Liver (tissue), 9 donors: ENCODE results near the gene COG7. TPM values are rescaled to one million over a fixed set of nuclear protein-coding genes. Genes with fewer than 3 reads are reported as not detected.

ENCODE experiments used
- DNase-seq: peaks from one replicate; pipeline ENCODE4 v3.0.0-alpha.2; 2017; ENCODE audit warnings: low spot score
- H3K27ac ChIP-seq, 2 donors: one replicate each; pipeline ENCODE4 v1.7.0; 2013; ENCODE audit warnings: inconsistent platforms in 2 of 2, low read length in 2 of 2, control low read depth in 1 of 2, low read depth in 1 of 2, mild to moderate bottlenecking in 1 of 2
- H3K27me3 ChIP-seq, 4 donors: one replicate each; pipeline versions ENCODE4 v1.6.1 to v1.7.0; 2013; ENCODE audit warnings: low read length in 3 of 4, inconsistent platforms in 1 of 4, mild to moderate bottlenecking in 1 of 4, moderate library complexity in 1 of 4; ENCODE audit not compliant: control insufficient read depth in 4 of 4, insufficient read depth in 4 of 4
- H3K36me3 ChIP-seq, 4 donors: one replicate each; pipeline versions ENCODE4 v1.6.1 to v1.7.0; 2013; ENCODE audit warnings: low read length in 3 of 4, mild to moderate bottlenecking in 3 of 4, low read depth in 1 of 4, moderate library complexity in 1 of 4; ENCODE audit not compliant: control insufficient read depth in 4 of 4, insufficient read depth in 3 of 4
- H3K4me1 ChIP-seq, 4 donors: one replicate each; pipeline versions ENCODE4 v1.6.1 to v1.7.0; 2013; ENCODE audit warnings: low read length in 3 of 4, mild to moderate bottlenecking in 3 of 4, moderate library complexity in 1 of 4; ENCODE audit not compliant: control insufficient read depth in 4 of 4, insufficient read depth in 4 of 4
- H3K4me3 ChIP-seq, 3 donors: one replicate each; pipeline versions ENCODE4 v1.6.1 to v1.7.0; 2013; ENCODE audit warnings: low read length in 3 of 3, control low read depth in 1 of 3, low read depth in 1 of 3, mild to moderate bottlenecking in 1 of 3
- H3K9ac ChIP-seq, 2 donors: one replicate each; pipeline ENCODE4 v1.7.0; 2013; ENCODE audit warnings: low read length in 2 of 2, mild to moderate bottlenecking in 2 of 2, moderate library complexity in 2 of 2, control low read depth in 1 of 2, low read depth in 1 of 2
- H3K9me3 ChIP-seq, 4 donors: one replicate each; pipeline versions ENCODE4 v1.6.1 to v1.7.0; 2013; ENCODE audit warnings: low read length in 3 of 4; ENCODE audit not compliant: control insufficient read depth in 4 of 4
- CTCF ChIP-seq: fragments of 150-350 bp; IDR thresholded peaks from 2 replicates; pipeline ENCODE4 v1.5.1; 2017; ENCODE audit warnings: improper control_type of control experiment, low read depth, low read length; ENCODE audit not compliant: missing input control
- EGR1 ChIP-seq, 2 donors: IDR thresholded peaks; 2 replicates each; pipeline ENCODE4 v1.6.1; 2016 to 2018; ENCODE audit warnings: antibody characterized with exemption in 2 of 2, low read depth in 2 of 2
- FOXA1 ChIP-seq: IDR thresholded peaks from 2 replicates; pipeline ENCODE4 v1.6.1; 2016; ENCODE audit warnings: antibody characterized with exemption
- FOXA2 ChIP-seq: IDR thresholded peaks from 2 replicates; pipeline ENCODE4 v1.6.1; 2016; ENCODE audit warnings: antibody characterized with exemption
- GABPA ChIP-seq, 2 donors: IDR thresholded peaks in 1 of 2; conservative IDR thresholded peaks in 1 of 2; 2 replicates each; pipeline ENCODE4 v1.6.1; 2016; ENCODE audit warnings: antibody characterized with exemption in 2 of 2, mild to moderate bottlenecking in 1 of 2, moderate library complexity in 1 of 2
- HNF4A ChIP-seq, 2 donors: conservative IDR thresholded peaks; 2 replicates each; pipeline ENCODE4 v1.6.1; 2016; ENCODE audit warnings: antibody characterized with exemption in 2 of 2, mild to moderate bottlenecking in 2 of 2
- HNF4G ChIP-seq: IDR thresholded peaks from 2 replicates; pipeline ENCODE4 v1.6.1; 2016; ENCODE audit warnings: antibody characterized with exemption
- JUND ChIP-seq, 2 donors: IDR thresholded peaks; 2 replicates each; pipeline ENCODE4 v1.6.1; 2016; ENCODE audit warnings: antibody characterized with exemption in 2 of 2
- NR2F2 ChIP-seq: IDR thresholded peaks from 2 replicates; pipeline ENCODE4 v1.6.1; 2016; ENCODE audit warnings: antibody characterized with exemption
- RAD21 ChIP-seq, 2 donors: IDR thresholded peaks; 2 replicates each; pipeline ENCODE4 v1.6.1; 2016; ENCODE audit warnings: antibody characterized with exemption in 2 of 2, mild to moderate bottlenecking in 2 of 2
- RXRA ChIP-seq, 2 donors: IDR thresholded peaks; 2 replicates each; pipeline ENCODE4 v1.6.1; 2017 to 2018; ENCODE audit warnings: antibody characterized with exemption in 2 of 2, mild to moderate bottlenecking in 1 of 2
- SP1 ChIP-seq: IDR thresholded peaks from 2 replicates; pipeline ENCODE4 v1.6.1; 2018; ENCODE audit warnings: antibody characterized with exemption, mild to moderate bottlenecking
- TAF1 ChIP-seq: conservative IDR thresholded peaks from 2 replicates; pipeline ENCODE4 v1.6.1; 2016; ENCODE audit warnings: antibody characterized with exemption, mild to moderate bottlenecking
- YY1 ChIP-seq: IDR thresholded peaks from 2 replicates; pipeline ENCODE4 v1.6.1; 2016; ENCODE audit warnings: antibody characterized with exemption, mild to moderate bottlenecking
- ZBTB33 ChIP-seq: IDR thresholded peaks from 2 replicates; pipeline ENCODE4 v1.6.1; 2016; ENCODE audit warnings: antibody characterized with exemption
- WGBS: extraction: QIAGEN DNeasy Blood & Tissue Kit; methylation state at CpG from one replicate; pipeline ENCODE4 v1.1.7; 2013; 5-methylcytosine and 5-hydroxymethylcytosine counted together
- polyA plus RNA-seq, 2 donors: library from polyadenylated mRNA; stranded (reverse) in 1 of 2; unstranded in 1 of 2; fragments of 200-250 nt in 1 of 2; fragments of >200 nt in 1 of 2; fragmentation: Nextera tagmentation in 1 of 2; extraction: Ambion mirVana in 1 of 2; gene quantifications; one replicate each; pipeline versions ENCODE4 v1.2.1 to v1.2.3, GENCODE V29; 2013 to 2015
- total RNA-seq, 2 donors: library from RNA; depleted of rRNA; stranded (reverse); fragments of >200 nt; gene quantifications; one replicate each; pipeline ENCODE4 v1.2.3, GENCODE V29; 2014
- TF ChIP-seq, protein P1 (sequence below): IDR thresholded peaks from 2 replicates; pipeline ENCODE4 v1.6.1; 2016; ENCODE audit warnings: antibody characterized with exemption
- TF ChIP-seq, protein P2 (sequence below): IDR thresholded peaks from 2 replicates; pipeline ENCODE4 v1.6.1; 2016; ENCODE audit warnings: antibody characterized with exemption
- TF ChIP-seq, protein P3 (sequence below): IDR thresholded peaks from 2 replicates; pipeline ENCODE4 v1.6.1; 2016; ENCODE audit warnings: antibody characterized with exemption, mild to moderate bottlenecking
- donor health status: healthy.
- donor health status: healthy.
- donor health status: healthy.
- donor health status: healthy.
- donor health status: healthy.

Gene COG7
- total and polyA plus RNA-seq, 4 donors = 5.1 to 11.4 (median 6.6) TPM

- TF ChIP-seq, protein P1, sequence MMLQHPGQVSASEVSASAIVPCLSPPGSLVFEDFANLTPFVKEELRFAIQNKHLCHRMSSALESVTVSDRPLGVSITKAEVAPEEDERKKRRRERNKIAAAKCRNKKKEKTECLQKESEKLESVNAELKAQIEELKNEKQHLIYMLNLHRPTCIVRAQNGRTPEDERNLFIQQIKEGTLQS = no peak
- TF ChIP-seq EGR1 (IDR thresholded peaks at IDR 0.05; ENCODE audit: low read depth in 2 of 2) (no peak), RXRA (IDR thresholded peaks at IDR 0.05) (no peak), HNF4G (no peak)
Measured at GRCh38 chr16:23428351-23428750, 24.6 kb downstream of the COG7 start (continued).

DNA sequence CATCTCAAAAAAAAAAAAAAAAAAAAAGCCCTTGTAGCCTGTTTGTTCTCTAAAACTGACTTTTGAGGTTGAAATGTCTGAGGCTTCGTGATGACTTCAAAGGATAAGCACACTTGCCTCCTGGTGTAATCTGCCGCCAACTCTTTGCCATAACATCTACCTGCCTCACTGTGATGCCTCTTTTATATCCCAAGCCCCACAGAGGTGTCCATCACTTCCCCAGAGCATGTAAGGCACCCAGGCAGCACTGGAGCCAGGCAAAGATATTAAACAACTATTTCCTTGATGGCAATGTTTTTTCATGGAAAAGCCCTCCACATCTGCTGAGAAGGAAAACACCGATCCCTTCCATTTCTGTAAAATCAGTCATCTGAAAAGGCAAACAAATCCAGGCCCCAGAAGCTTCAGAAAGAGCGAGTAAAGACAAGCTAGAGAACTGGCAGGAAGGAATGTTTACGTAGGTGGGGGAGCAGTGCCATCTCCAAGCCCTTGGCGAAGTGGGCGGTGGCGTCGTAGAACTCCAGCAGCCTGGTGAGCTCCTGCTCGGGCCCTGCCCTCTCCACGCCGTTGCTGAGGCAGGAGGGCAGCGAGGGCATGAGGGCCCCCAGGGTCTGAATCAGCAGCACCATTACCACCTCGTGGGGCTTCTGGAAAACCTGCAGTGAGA, 28.6 kb downstream of the COG7 start:
- no peak overlapping the region for H3K4me3 ChIP-seq
- H3K27me3 ChIP-seq = no peaks in the 10 kb centered on the region
- DNase-seq = no peak
- no peak overlapping the region for H3K9ac ChIP-seq
- H3K27ac ChIP-seq = peak overlapping the region in 1 of 2 donors; percentile 13
- peaks cover 0 to 9% (median 4%) of the 10 kb centered on the region in 4 donors for H3K36me3 ChIP-seq
- 87% methylated on average over 14 of the region's 14 CpGs for WGBS
- no peaks in the 10 kb centered on the region for H3K4me1 ChIP-seq
- TF ChIP-seq HNF4A (conservative IDR thresholded peaks at IDR 0.05) (no peak), HNF4G (no peak), SP1 (no peak), TAF1 (no peak), NR2F2 (no peak), YY1 (no peak), GABPA (IDR thresholded peaks at IDR 0.05 in 1 of 2, conservative IDR thresholded peaks at IDR 0.05 in 1 of 2) (no peak), CTCF (no peak), FOXA2 (no peak), RAD21 (IDR thresholded peaks at IDR 0.05) (no peak), JUND (IDR thresholded peaks at IDR 0.05) (no peak), EGR1 (IDR thresholded peaks at IDR 0.05; ENCODE audit: low read depth in 2 of 2) (no peak), ZBTB33 (no peak), FOXA1 (no peak)
- TF ChIP-seq, protein P2, sequence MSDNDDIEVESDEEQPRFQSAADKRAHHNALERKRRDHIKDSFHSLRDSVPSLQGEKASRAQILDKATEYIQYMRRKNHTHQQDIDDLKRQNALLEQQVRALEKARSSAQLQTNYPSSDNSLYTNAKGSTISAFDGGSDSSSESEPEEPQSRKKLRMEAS = no peak
- TF ChIP-seq, protein P3, sequence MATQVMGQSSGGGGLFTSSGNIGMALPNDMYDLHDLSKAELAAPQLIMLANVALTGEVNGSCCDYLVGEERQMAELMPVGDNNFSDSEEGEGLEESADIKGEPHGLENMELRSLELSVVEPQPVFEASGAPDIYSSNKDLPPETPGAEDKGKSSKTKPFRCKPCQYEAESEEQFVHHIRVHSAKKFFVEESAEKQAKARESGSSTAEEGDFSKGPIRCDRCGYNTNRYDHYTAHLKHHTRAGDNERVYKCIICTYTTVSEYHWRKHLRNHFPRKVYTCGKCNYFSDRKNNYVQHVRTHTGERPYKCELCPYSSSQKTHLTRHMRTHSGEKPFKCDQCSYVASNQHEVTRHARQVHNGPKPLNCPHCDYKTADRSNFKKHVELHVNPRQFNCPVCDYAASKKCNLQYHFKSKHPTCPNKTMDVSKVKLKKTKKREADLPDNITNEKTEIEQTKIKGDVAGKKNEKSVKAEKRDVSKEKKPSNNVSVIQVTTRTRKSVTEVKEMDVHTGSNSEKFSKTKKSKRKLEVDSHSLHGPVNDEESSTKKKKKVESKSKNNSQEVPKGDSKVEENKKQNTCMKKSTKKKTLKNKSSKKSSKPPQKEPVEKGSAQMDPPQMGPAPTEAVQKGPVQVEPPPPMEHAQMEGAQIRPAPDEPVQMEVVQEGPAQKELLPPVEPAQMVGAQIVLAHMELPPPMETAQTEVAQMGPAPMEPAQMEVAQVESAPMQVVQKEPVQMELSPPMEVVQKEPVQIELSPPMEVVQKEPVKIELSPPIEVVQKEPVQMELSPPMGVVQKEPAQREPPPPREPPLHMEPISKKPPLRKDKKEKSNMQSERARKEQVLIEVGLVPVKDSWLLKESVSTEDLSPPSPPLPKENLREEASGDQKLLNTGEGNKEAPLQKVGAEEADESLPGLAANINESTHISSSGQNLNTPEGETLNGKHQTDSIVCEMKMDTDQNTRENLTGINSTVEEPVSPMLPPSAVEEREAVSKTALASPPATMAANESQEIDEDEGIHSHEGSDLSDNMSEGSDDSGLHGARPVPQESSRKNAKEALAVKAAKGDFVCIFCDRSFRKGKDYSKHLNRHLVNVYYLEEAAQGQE = no peak
- H3K9me3 ChIP-seq = no peaks in the 10 kb centered on the region
